Astrocyte of the cerebellum (primary cell): ENCODE data around the gene RGS3.

Source experiments
- DNase-seq: peaks from one replicate; pipeline ENCODE4 v3.0.0-alpha.2; 2011; ENCODE audit warnings: low read depth
- H3K4me3 ChIP-seq: 2 replicates; pipeline ENCODE4 v1.5.1; 2011; ENCODE audit warnings: mild to moderate bottlenecking, low read depth, low read length, moderate library complexity
- in situ Hi-C: cut with HindIII; loops from 2 replicates; pipeline ENCODE4 v1.10.0; 2017; ENCODE audit warnings: low sequenced_read_pairs
- TF ChIP-seq, protein P1 (sequence below): IDR thresholded peaks from 2 replicates; pipeline ENCODE4 v1.5.1; 2012; ENCODE audit warnings: low read length, low read depth, moderate library complexity, mild to moderate bottlenecking; ENCODE audit errors: missing control alignments

Gene RGS3

GRCh38 chr9:113538131-113538530, 74.6 kb downstream of the RGS3 start:
- no peak overlapping the region for H3K4me3 ChIP-seq
- TF ChIP-seq, protein P1, sequence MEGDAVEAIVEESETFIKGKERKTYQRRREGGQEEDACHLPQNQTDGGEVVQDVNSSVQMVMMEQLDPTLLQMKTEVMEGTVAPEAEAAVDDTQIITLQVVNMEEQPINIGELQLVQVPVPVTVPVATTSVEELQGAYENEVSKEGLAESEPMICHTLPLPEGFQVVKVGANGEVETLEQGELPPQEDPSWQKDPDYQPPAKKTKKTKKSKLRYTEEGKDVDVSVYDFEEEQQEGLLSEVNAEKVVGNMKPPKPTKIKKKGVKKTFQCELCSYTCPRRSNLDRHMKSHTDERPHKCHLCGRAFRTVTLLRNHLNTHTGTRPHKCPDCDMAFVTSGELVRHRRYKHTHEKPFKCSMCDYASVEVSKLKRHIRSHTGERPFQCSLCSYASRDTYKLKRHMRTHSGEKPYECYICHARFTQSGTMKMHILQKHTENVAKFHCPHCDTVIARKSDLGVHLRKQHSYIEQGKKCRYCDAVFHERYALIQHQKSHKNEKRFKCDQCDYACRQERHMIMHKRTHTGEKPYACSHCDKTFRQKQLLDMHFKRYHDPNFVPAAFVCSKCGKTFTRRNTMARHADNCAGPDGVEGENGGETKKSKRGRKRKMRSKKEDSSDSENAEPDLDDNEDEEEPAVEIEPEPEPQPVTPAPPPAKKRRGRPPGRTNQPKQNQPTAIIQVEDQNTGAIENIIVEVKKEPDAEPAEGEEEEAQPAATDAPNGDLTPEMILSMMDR = no peak
- in situ Hi-C loops = no loop called here
- no peak for DNase-seq

DNA sequence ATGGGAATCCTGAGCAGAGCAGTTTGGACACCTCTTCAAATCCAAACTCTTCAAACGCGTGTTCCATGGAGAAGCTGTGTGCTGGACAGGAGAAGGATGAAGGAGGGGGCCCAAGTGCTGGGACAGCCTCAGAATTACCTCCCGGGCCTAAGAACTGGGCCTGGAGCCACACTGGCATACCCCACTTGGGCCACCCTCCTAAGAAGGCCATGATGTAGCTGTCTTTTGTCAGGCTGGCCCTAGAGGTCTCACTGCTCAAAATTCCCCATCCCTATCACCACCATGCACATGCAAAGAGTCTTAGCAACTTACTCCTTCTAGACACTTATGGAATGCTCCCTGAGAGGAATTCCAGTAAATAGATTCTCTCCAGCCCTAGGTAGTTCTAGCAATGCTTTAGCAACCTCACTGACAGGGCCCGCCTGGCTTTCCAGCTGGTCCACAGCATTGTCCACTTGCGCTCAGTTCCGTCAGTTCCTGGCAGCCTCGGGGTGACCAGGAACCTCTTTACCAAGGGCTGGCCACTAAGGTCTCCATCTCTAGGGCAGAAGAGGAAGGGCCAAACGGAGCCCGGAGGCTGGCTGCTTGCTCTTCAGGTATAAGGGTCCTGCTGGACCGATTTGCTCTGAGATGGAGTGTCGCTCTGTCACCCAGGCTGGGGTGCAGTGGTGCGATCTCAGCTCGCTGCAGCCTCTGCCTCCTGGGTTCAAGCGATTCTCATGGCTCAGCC, 75.3 kb downstream of the RGS3 start:
- no peak overlapping the region for H3K4me3 ChIP-seq
- no peak for DNase-seq
- TF ChIP-seq, protein P1 = no peak
- in situ Hi-C loops = no loop called here

GRCh38 chr9:113540466-113540865, 76.9 kb downstream of the RGS3 start:
- TF ChIP-seq, protein P1 = no peak
- DNase-seq = no peak
- in situ Hi-C loops = no loop called here
- no peak overlapping the region for H3K4me3 ChIP-seq

- in situ Hi-C loops = no loop called here
- H3K4me3 ChIP-seq = no peak overlapping the region
- TF ChIP-seq, protein P1 = no peak
- no peak for DNase-seq
Measured at GRCh38 chr9:113541019-113541900, 77.7 kb downstream of the RGS3 start.

DNA sequence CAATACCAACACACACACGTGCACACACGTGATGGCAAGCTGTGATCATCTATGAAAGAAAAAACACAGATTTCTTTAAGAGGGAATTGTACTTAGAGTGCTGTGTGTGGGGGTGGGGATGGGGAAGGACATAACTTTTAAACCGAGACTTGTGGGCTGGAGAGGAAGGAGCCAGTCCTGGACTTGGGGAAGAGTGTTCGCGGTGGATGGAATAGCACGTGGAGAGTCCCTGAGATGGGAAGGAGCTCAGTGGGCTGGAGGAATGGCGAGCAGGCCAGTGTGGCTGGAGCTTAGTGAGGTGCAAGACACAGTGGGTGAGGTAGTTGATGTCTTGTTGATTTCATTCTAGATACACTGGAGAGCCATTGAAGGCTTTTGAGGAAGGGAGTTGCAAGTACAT, 78.5 kb downstream of the RGS3 start:
- no peak overlapping the region for H3K4me3 ChIP-seq
- in situ Hi-C loops = no loop called here
- TF ChIP-seq, protein P1 = no peak
- no peak for DNase-seq

- in situ Hi-C loops = no loop called here
- DNase-seq = no peak
- H3K4me3 ChIP-seq = no peak overlapping the region
- TF ChIP-seq, protein P1 = no peak
Measured at GRCh38 chr9:113542741-113543140, 79.2 kb downstream of the RGS3 start.
